ENCODE results near the gene PLCG1.

- TF ChIP-seq CTCF (optimal IDR thresholded peaks at IDR 0.05 in 1 of 3, IDR thresholded peaks at IDR 0.05 in 1 of 3, conservative IDR thresholded peaks at IDR 0.05 in 1 of 3; ENCODE audit: extremely low read depth in 1 of 3, insufficient read depth in 2 of 3, low read length in 3 of 3) (no peak), EZH2 (IDR thresholded peaks at IDR 0.05; ENCODE audit: low read length) (no peak)
Measured at GRCh38 chr20:41158082-41158625, 20.8 kb downstream of the PLCG1 start.
